ENCODE measurements around the gene COL8A1.

The COL8A1 gene

GRCh38 chr3:99708207-99708745, 69.9 kb downstream of the COL8A1 start:
- Histone ChIP-seq H4K20me1 (ENCODE audit: low read depth, low read length) (no peaks in the 10 kb centered on the region), H3K9ac (ENCODE audit: low read length) (no peak overlapping the region), H3K4me3 (ENCODE audit: insufficient read depth, low read length, poor library complexity, severe bottlenecking) (no peak overlapping the region), H3K9me3 (ENCODE audit: insufficient read depth, low read length) (no peaks in the 10 kb centered on the region), H3K79me2 (ENCODE audit: insufficient read depth, low read length) (no peaks in the 10 kb centered on the region), H3K9me2 (replicated peaks; ENCODE audit: insufficient read depth, low read length) (no peaks in the 10 kb centered on the region), H3K27ac (ENCODE audit: low read depth, low read length) (no peak overlapping the region), H3K27me3 (ENCODE audit: low read length) (no peaks in the 10 kb centered on the region), H2AFZ (ENCODE audit: low read depth, low read length, severe bottlenecking) (no peak overlapping the region), H3K36me3 (ENCODE audit: low read length) (no peaks in the 10 kb centered on the region), H3F3A (ENCODE audit: insufficient read depth) (no peaks in the 10 kb centered on the region), H3K4me2 (ENCODE audit: low read depth, low read length, poor library complexity, severe bottlenecking) (no peak overlapping the region)
- TF ChIP-seq CTCF (IDR thresholded peaks at IDR 0.05; ENCODE audit: insufficient read depth, low read length, poor library complexity, severe bottlenecking): no peak
- no peak for TF ChIP-seq EZH2phosphoT487 (conservative IDR thresholded peaks at IDR 0.05; ENCODE audit: low read length)

GRCh38 chr3:99709686-99710085, 71.3 kb downstream of the COL8A1 start:
- TF ChIP-seq EZH2phosphoT487 (conservative IDR thresholded peaks at IDR 0.05; ENCODE audit: low read length) (no peak), CTCF (IDR thresholded peaks at IDR 0.05; ENCODE audit: insufficient read depth, low read length, poor library complexity, severe bottlenecking) (no peak)
- Histone ChIP-seq H3K27ac (ENCODE audit: low read depth, low read length) (no peak overlapping the region), H3F3A (ENCODE audit: insufficient read depth) (no peaks in the 10 kb centered on the region)

GRCh38 chr3:99710094-99710493, 71.7 kb downstream of the COL8A1 start:
- H3K27me3 ChIP-seq (ENCODE audit: low read length): no peaks in the 10 kb centered on the region
- no peak for TF ChIP-seq EZH2phosphoT487 (conservative IDR thresholded peaks at IDR 0.05; ENCODE audit: low read length)
- no peak for TF ChIP-seq CTCF (IDR thresholded peaks at IDR 0.05; ENCODE audit: insufficient read depth, low read length, poor library complexity, severe bottlenecking)
- no peaks in the 10 kb centered on the region for H3K9me3 ChIP-seq (ENCODE audit: insufficient read depth, low read length)
- H3K27ac ChIP-seq (ENCODE audit: low read depth, low read length): no peak overlapping the region
- H3K4me3 ChIP-seq (ENCODE audit: insufficient read depth, low read length, poor library complexity, severe bottlenecking): no peak overlapping the region
- no peak overlapping the region for H2AFZ ChIP-seq (ENCODE audit: low read depth, low read length, severe bottlenecking)
- H3K79me2 ChIP-seq (ENCODE audit: insufficient read depth, low read length): no peaks in the 10 kb centered on the region
- H3K36me3 ChIP-seq (ENCODE audit: low read length): no peaks in the 10 kb centered on the region
- no peaks in the 10 kb centered on the region for H3F3A ChIP-seq (ENCODE audit: insufficient read depth)
- H3K9me2 ChIP-seq (replicated peaks; ENCODE audit: insufficient read depth, low read length): no peaks in the 10 kb centered on the region
- H3K9ac ChIP-seq (ENCODE audit: low read length): no peak overlapping the region
- no peaks in the 10 kb centered on the region for H4K20me1 ChIP-seq (ENCODE audit: low read depth, low read length)
- no peak overlapping the region for H3K4me2 ChIP-seq (ENCODE audit: low read depth, low read length, poor library complexity, severe bottlenecking)

More at GRCh38 chr3:99709686-99710085, 71.3 kb downstream of the COL8A1 start:
- Histone ChIP-seq H3K79me2 (ENCODE audit: insufficient read depth, low read length) (no peaks in the 10 kb centered on the region), H3K9me2 (replicated peaks; ENCODE audit: insufficient read depth, low read length) (no peaks in the 10 kb centered on the region), H3K4me3 (ENCODE audit: insufficient read depth, low read length, poor library complexity, severe bottlenecking) (no peak overlapping the region), H3K4me2 (ENCODE audit: low read depth, low read length, poor library complexity, severe bottlenecking) (no peak overlapping the region), H3K9me3 (ENCODE audit: insufficient read depth, low read length) (no peaks in the 10 kb centered on the region), H3K27me3 (ENCODE audit: low read length) (no peaks in the 10 kb centered on the region), H2AFZ (ENCODE audit: low read depth, low read length, severe bottlenecking) (no peak overlapping the region), H4K20me1 (ENCODE audit: low read depth, low read length) (no peaks in the 10 kb centered on the region), H3K36me3 (ENCODE audit: low read length) (no peaks in the 10 kb centered on the region), H3K9ac (ENCODE audit: low read length) (no peak overlapping the region)

Data from SU-DHL-6 (cell line).